GM12878 (cell line): Measurements from ENCODE around the gene PRX. TPM values are rescaled to one million over a fixed set of nuclear protein-coding genes. Genes with fewer than 3 reads are reported as not detected.

Experiments
- BCLAF1 ChIP-seq: fragments of 450-650 bp; IDR thresholded peaks from 2 replicates; pipeline ENCODE4 v1.6.1; 2017; ENCODE audit warnings: antibody characterized with exemption, mild to moderate bottlenecking, moderate library complexity
- CHD4 ChIP-seq: fragments of 200-600 bp; sonication (generic); IDR thresholded peaks from 2 replicates; pipeline ENCODE4 v1.6.1; 2016; ENCODE audit warnings: mild to moderate bottlenecking
- CTCF ChIP-seq, 3 experiments: IDR thresholded peaks in 2 of 3; conservative IDR thresholded peaks in 1 of 3; 2 replicates each; pipeline ENCODE4 v1.5.1; 2011; ENCODE audit warnings: low read depth in 3 of 3, low read length in 3 of 3, mild to moderate bottlenecking in 3 of 3, control low read depth in 2 of 3, moderate library complexity in 2 of 3, inconsistent platforms in 1 of 3, mixed read lengths in 1 of 3; ENCODE audit not compliant: control insufficient read depth in 2 of 3, insufficient read depth in 1 of 3; ENCODE audit errors: extremely low read depth in 1 of 3
- E2F4 ChIP-seq: IDR thresholded peaks from 2 replicates; pipeline ENCODE4 v1.6.1; 2012; ENCODE audit warnings: low read depth, low read length, improper control_type of control experiment
- EED ChIP-seq: sonication (generic); IDR thresholded peaks from 2 replicates; pipeline ENCODE4 v1.6.1; 2016; ENCODE audit warnings: antibody characterized with exemption, low read depth
- IKZF1 ChIP-seq: fragments of 450-650 bp; conservative IDR thresholded peaks from 2 replicates; pipeline ENCODE4 v1.6.1; 2017; ENCODE audit warnings: antibody characterized with exemption, mild to moderate bottlenecking
- IKZF2 ChIP-seq, 2 experiments: fragments of 450-650 bp; IDR thresholded peaks; 2 replicates each; pipeline ENCODE4 v1.6.1; 2017; ENCODE audit warnings: mild to moderate bottlenecking in 2 of 2, moderate library complexity in 2 of 2
- KAT2A ChIP-seq: conservative IDR thresholded peaks from 2 replicates; pipeline ENCODE4 v1.6.1; 2011; ENCODE audit warnings: low read depth, low read length; ENCODE audit not compliant: control insufficient read depth
- RBBP5 ChIP-seq: fragments of 200-600 bp; sonication (generic); conservative IDR thresholded peaks from 2 replicates; pipeline ENCODE4 v1.6.1; 2016
- RCOR1 ChIP-seq: conservative IDR thresholded peaks from 2 replicates; pipeline ENCODE4 v1.6.1; 2012; ENCODE audit warnings: low read depth, low read length, improper control_type of control experiment
- SIX5 ChIP-seq: IDR thresholded peaks from 2 replicates; pipeline ENCODE4 v1.6.1; 2011; ENCODE audit warnings: mild to moderate bottlenecking, low read depth, low read length, moderate library complexity; ENCODE audit not compliant: severe bottlenecking
- SMAD1 ChIP-seq: fragments of 450-650 bp; IDR thresholded peaks from 2 replicates; pipeline ENCODE4 v1.6.1; 2018; ENCODE audit warnings: mild to moderate bottlenecking, low read depth; ENCODE audit not compliant: partially characterized antibody
- SREBF2 ChIP-seq: IDR thresholded peaks from 2 replicates; pipeline ENCODE4 v1.6.1; 2012; ENCODE audit warnings: mild to moderate bottlenecking, low read length
- TCF7 ChIP-seq: IDR thresholded peaks from 2 replicates; pipeline ENCODE4 v1.6.1; 2014; ENCODE audit warnings: antibody characterized with exemption, borderline replicate concordance
- YBX1 ChIP-seq: fragments of 450-650 bp; IDR thresholded peaks from 2 replicates; pipeline ENCODE4 v1.6.1; 2016; ENCODE audit warnings: antibody characterized with exemption
- ZBTB40 ChIP-seq: fragments of 450-650 bp; IDR thresholded peaks from 2 replicates; pipeline ENCODE4 v1.6.1; 2016; ENCODE audit warnings: mild to moderate bottlenecking, moderate library complexity, borderline replicate concordance
- ZNF207 ChIP-seq: fragments of 450-650 bp; IDR thresholded peaks from 2 replicates; pipeline ENCODE4 v1.6.1; 2014; ENCODE audit warnings: antibody characterized with exemption, mild to moderate bottlenecking, borderline replicate concordance
- ZNF24 ChIP-seq: fragments of 450-650 bp; IDR thresholded peaks from 2 replicates; pipeline ENCODE4 v1.6.1; 2017; ENCODE audit warnings: antibody characterized with exemption, mild to moderate bottlenecking
- polyA plus RNA-seq, 11 experiments: library from polyadenylated mRNA; depleted of rRNA in 4 of 11; unstranded in 6 of 11; stranded (reverse) in 5 of 11; fragments of >200 nt; fragmentation: Nextera tagmentation in 4 of 11; fragmentation: Illumina TruSeq in 1 of 11; extraction: Ambion mirVana in 4 of 11; extraction: Trizol in 1 of 11; gene quantifications; 1 replicate in 1 of 11; 2 replicates in 10 of 11; pipeline versions ENCODE4 v1.2.1 to v1.2.3, GENCODE V29; 2011 to 2016; ENCODE audit warnings: inconsistent platforms in 2 of 11, missing spikeins in 2 of 11, low read depth in 1 of 11
- total RNA-seq, 4 experiments: library from RNA; depleted of rRNA in 3 of 4; stranded (reverse); fragments of >200 nt in 3 of 4; fragmentation: Illumina TruSeq in 1 of 4; extraction: Trizol in 1 of 4; gene quantifications; 2 replicates each; pipeline versions ENCODE4 v1.2.1 to v1.2.3, GENCODE V29; 2013 to 2021

The PRX gene
- total and polyA plus RNA-seq, 10 of the 15 experiments (the other 5 are each of a cell fraction or from before 2014, with no cell fraction given), result 0.02 to 1.4 (median 0.54) TPM; not detected in 1

GRCh38 chr19:40358773-40359172 is 54.4 kb downstream of the PRX start (continued):
- no peak for TF ChIP-seq E2F4
- no peak for TF ChIP-seq ZNF24
- no peak for TF ChIP-seq CTCF (IDR thresholded peaks at IDR 0.05 in 2 of 3, conservative IDR thresholded peaks at IDR 0.05 in 1 of 3; ENCODE audit: control insufficient read depth in 2 of 3, extremely low read depth in 1 of 3, insufficient read depth in 1 of 3, low read depth in 3 of 3, low read length in 3 of 3)
- TF ChIP-seq RCOR1, result no peak
- TF ChIP-seq IKZF1, result peak; percentile 94
- TF ChIP-seq IKZF2 (IDR thresholded peaks at IDR 0.05), result peak; percentile 94 to 95
- no peak for TF ChIP-seq ZNF207
- TF ChIP-seq BCLAF1, result no peak
- no peak for TF ChIP-seq SIX5
- TF ChIP-seq KAT2A, result no peak
- TF ChIP-seq CHD4, result no peak
- TF ChIP-seq EED, result peak; percentile 98
- no peak for TF ChIP-seq SREBF2
- TF ChIP-seq ZBTB40, result no peak
- TF ChIP-seq TCF7, result no peak
- no peak for TF ChIP-seq YBX1
- TF ChIP-seq SMAD1, result no peak
- TF ChIP-seq RBBP5, result no peak
